HEK293 (cell line): ENCODE results near the gene TM2D3.

Experiments
- CTCF ChIA-PET: fragments of 350-600 bp; formaldehyde crosslinking; extraction: SDS; loops from one replicate; lab custom pipeline; 2021; ENCODE audit warnings: antibody characterized with exemption; lab: Yijun Ruan, JAX
- POLR2A ChIA-PET: fragments of 300-600 bp; formaldehyde crosslinking; extraction: SDS; loops from one replicate; lab custom pipeline; 2020; ENCODE audit warnings: antibody characterized with exemption, inconsistent platforms; lab: Yijun Ruan, JAX
- H3K27ac ChIP-seq: fragments of 200-500 bp; sonication (Bioruptor generic); 2 replicates; pipeline ENCODE4 v1.5.1; 2014; ENCODE audit warnings: low read depth, low read length, control low read depth, inconsistent platforms; ENCODE audit errors: extremely low read depth
- H3K36me3 ChIP-seq, 2 experiments: fragments of 200-500 bp in 1 of 2; sonication (Bioruptor generic) in 1 of 2; 1 replicate in 1 of 2; 2 replicates in 1 of 2; pipeline ENCODE4 v1.5.1; 2014 to 2017; ENCODE audit warnings: inconsistent platforms in 2 of 2, low read length in 2 of 2; ENCODE audit not compliant: control insufficient read depth in 2 of 2, insufficient read depth in 1 of 2
- H3K4me1 ChIP-seq: fragments of 200-500 bp; sonication (Bioruptor generic); 2 replicates; pipeline ENCODE4 v1.5.1; 2014; ENCODE audit warnings: mild to moderate bottlenecking, low read length, inconsistent platforms; ENCODE audit not compliant: control insufficient read depth, insufficient read depth
- H3K4me3 ChIP-seq: 2 replicates; pipeline ENCODE4 v1.5.1; 2011; ENCODE audit warnings: low read depth, mild to moderate bottlenecking, control low read depth, low read length, moderate library complexity
- H3K9me3 ChIP-seq: fragments of 200-500 bp; sonication (Bioruptor generic); 2 replicates; pipeline ENCODE4 v1.5.1; 2014; ENCODE audit warnings: low read depth, low read length, inconsistent platforms; ENCODE audit not compliant: control insufficient read depth, insufficient read depth
- EGR2 ChIP-seq: fragments of 450-650 bp; formaldehyde crosslinking; IDR thresholded peaks from 2 replicates; pipeline ENCODE4 v1.5.1; 2016; ENCODE audit warnings: low read depth, missing biosample characterization, missing genetic modification characterization
- GLIS1 ChIP-seq: fragments of 450-650 bp; formaldehyde crosslinking; IDR thresholded peaks from 2 replicates; pipeline ENCODE4 v1.5.1; 2016; ENCODE audit warnings: missing biosample characterization, missing genetic modification characterization
- HOXD13 ChIP-seq: sonication (generic); formaldehyde crosslinking; IDR thresholded peaks from 2 replicates; pipeline ENCODE4 v1.8.0; 2022; ENCODE audit warnings: missing genetic modification reagents, borderline replicate concordance
- KLF10 ChIP-seq: fragments of 450-650 bp; IDR thresholded peaks from 2 replicates; pipeline ENCODE4 v1.5.1; 2018; ENCODE audit warnings: missing biosample characterization, mild to moderate bottlenecking, missing genetic modification characterization
- KLF7 ChIP-seq: fragments of 450-650 bp; formaldehyde crosslinking; IDR thresholded peaks from 2 replicates; pipeline ENCODE4 v1.5.1; 2016; ENCODE audit warnings: missing biosample characterization, missing genetic modification characterization, borderline replicate concordance
- KLF9 ChIP-seq: fragments of 450-650 bp; formaldehyde crosslinking; IDR thresholded peaks from 2 replicates; pipeline ENCODE4 v1.5.1; 2016; ENCODE audit warnings: missing biosample characterization, missing genetic modification characterization, low read depth
- PRDM1 ChIP-seq: fragments of 450-650 bp; formaldehyde crosslinking; IDR thresholded peaks from 2 replicates; pipeline ENCODE4; 2016; ENCODE audit warnings: missing biosample characterization, missing genetic modification characterization
- RBAK ChIP-seq: fragments of 450-650 bp; formaldehyde crosslinking; IDR thresholded peaks from 2 replicates; pipeline ENCODE4 v1.5.1; 2016; ENCODE audit warnings: missing biosample characterization, missing genetic modification characterization
- SP2 ChIP-seq: fragments of 450-650 bp; formaldehyde crosslinking; IDR thresholded peaks from 2 replicates; pipeline ENCODE4 v1.5.1; 2016; ENCODE audit warnings: missing biosample characterization, missing genetic modification characterization
- SP7 ChIP-seq: fragments of 450-650 bp; formaldehyde crosslinking; IDR thresholded peaks from 2 replicates; pipeline ENCODE4 v1.5.1; 2016; ENCODE audit warnings: missing biosample characterization, missing genetic modification characterization
- WT1 ChIP-seq: fragments of 450-650 bp; formaldehyde crosslinking; IDR thresholded peaks from 2 replicates; pipeline ENCODE4 v1.5.1; 2016; ENCODE audit warnings: missing biosample characterization, missing genetic modification characterization
- ZBTB7A ChIP-seq: fragments of 450-650 bp; formaldehyde crosslinking; IDR thresholded peaks from 2 replicates; pipeline ENCODE4 v1.5.1; 2016; ENCODE audit warnings: low read depth, missing biosample characterization, missing genetic modification characterization
- ZFHX2 ChIP-seq: fragments of 450-650 bp; formaldehyde crosslinking; conservative IDR thresholded peaks from 2 replicates; pipeline ENCODE4 v1.5.1; 2016; ENCODE audit warnings: missing biosample characterization, missing genetic modification characterization
- ZNF239 ChIP-seq: fragments of 450-650 bp; formaldehyde crosslinking; IDR thresholded peaks from 2 replicates; pipeline ENCODE4 v1.5.1; 2016; ENCODE audit warnings: missing biosample characterization, missing genetic modification characterization
- ZNF335 ChIP-seq: fragments of 450-650 bp; formaldehyde crosslinking; conservative IDR thresholded peaks from 2 replicates; pipeline ENCODE4 v1.5.1; 2016; ENCODE audit warnings: missing biosample characterization, missing genetic modification characterization
- ZNF37A ChIP-seq: fragments of 450-650 bp; IDR thresholded peaks from 2 replicates; pipeline ENCODE4 v1.5.1; 2018; ENCODE audit warnings: missing biosample characterization, missing genetic modification characterization
- ZNF548 ChIP-seq: fragments of 450-650 bp; formaldehyde crosslinking; IDR thresholded peaks from 2 replicates; pipeline ENCODE4 v1.5.1; 2016; ENCODE audit warnings: missing biosample characterization, missing genetic modification characterization
- ZNF76 ChIP-seq: fragments of 450-650 bp; formaldehyde crosslinking; IDR thresholded peaks from 2 replicates; pipeline ENCODE4; 2016; ENCODE audit warnings: low read depth, missing biosample characterization, missing genetic modification characterization, borderline replicate concordance
- ZNF768 ChIP-seq: fragments of 450-650 bp; formaldehyde crosslinking; IDR thresholded peaks from 2 replicates; pipeline ENCODE4 v1.5.1; 2018; ENCODE audit warnings: missing biosample characterization, mild to moderate bottlenecking, missing genetic modification characterization
- TF ChIP-seq, protein P1 (sequence below): fragments of 450-650 bp; formaldehyde crosslinking; IDR thresholded peaks from 2 replicates; pipeline ENCODE4 v1.5.1; 2016; ENCODE audit warnings: missing biosample characterization, missing genetic modification characterization
- TF ChIP-seq, protein P2 (sequence below): fragments of 450-650 bp; formaldehyde crosslinking; IDR thresholded peaks from 2 replicates; pipeline ENCODE4 v1.5.1; 2016; ENCODE audit warnings: missing biosample characterization, missing genetic modification characterization
- TF ChIP-seq, protein P3 (sequence below): fragments of 450-650 bp; formaldehyde crosslinking; IDR thresholded peaks from 2 replicates; pipeline ENCODE4 v1.5.1; 2017; ENCODE audit warnings: missing biosample characterization, mild to moderate bottlenecking, missing genetic modification characterization, moderate library complexity
- TF ChIP-seq, protein P4 (sequence below): fragments of 450-650 bp; formaldehyde crosslinking; IDR thresholded peaks from 2 replicates; pipeline ENCODE4 v1.5.1; 2016; ENCODE audit warnings: missing biosample characterization, missing genetic modification characterization

TM2D3 gene

DNA sequence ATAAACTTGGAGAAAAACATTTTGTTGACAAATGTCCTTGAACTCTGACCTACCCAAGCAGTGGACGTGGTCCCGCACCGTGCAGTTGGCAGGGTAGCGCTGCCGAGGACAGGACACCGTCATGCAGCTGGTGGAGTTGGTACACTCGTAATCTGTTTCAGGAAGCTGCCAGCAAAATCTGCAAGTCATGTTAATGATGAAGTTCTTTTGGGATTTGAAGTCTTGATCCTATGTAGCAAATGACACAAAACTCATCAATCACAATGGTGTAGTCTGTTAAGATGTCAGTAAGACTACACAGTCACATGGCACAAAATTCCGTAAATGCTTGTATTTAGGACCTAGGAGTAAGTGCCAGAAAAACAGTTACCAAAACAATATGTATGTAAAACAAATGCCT is 5.5 kb downstream of the TM2D3 start (continued):
- TF ChIP-seq ZNF37A: no peak
- no peak for TF ChIP-seq ZNF548 (tag by site-specific recombination)

DNA sequence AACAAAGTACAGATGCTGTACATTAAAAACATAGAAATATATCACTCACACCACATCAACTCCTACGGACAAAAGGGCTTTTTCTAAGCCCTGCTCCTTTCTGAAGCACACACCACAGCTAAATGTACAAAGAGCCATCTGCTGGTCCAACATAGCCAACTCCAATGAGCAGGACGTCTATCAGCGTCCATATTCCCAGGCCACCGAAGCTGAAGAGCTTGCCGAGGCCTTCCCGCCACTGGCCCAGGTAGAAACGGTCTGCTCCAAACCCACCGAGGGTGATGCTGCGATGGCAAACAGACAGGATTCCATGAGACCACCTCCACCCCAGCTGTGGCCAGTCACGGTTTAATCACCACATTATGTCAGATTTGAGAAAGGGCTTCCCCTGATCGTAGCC is 9.8 kb downstream of the TM2D3 start:
- POLR2A ChIA-PET: interaction anchor here (1.5 kb wide), 1 partner anchor 348 kb away, joined by 4 read pairs; the partner anchor contains the start of gene SNRPA1
- CTCF ChIA-PET: interaction anchor here (0.7 to 5.4 kb wide), 39 partner anchors 8 to 1938 kb away, joined by 3 to 64 read pairs (median 8); partner anchors contain the start of genes SNRPA1 and TM2D3
- no peak overlapping the region for H3K4me3 ChIP-seq

DNA sequence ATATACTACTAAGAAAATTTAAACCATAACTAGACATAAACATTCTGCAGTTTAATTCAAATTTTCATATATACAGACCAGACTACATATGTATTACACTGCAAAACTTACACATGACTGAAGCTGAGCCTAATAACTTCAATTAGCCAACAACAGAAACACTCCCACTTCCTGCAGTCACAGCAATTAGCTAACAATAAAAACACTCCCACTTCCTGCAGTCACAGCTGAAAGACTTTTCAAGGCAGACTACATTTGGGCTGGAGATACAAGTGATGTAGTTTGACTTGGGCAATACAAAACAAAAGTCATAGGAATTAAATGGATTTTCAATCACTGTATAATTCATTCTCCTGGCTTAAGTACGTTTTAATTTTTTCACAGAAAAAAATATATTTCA is 10.3 kb downstream of the TM2D3 start:
- no peak overlapping the region for H3K27ac ChIP-seq

More for the DNA sequence above, 9.8 kb downstream of the TM2D3 start:
- TF ChIP-seq GLIS1 (tag by site-specific recombination): no peak
- TF ChIP-seq, protein P1, sequence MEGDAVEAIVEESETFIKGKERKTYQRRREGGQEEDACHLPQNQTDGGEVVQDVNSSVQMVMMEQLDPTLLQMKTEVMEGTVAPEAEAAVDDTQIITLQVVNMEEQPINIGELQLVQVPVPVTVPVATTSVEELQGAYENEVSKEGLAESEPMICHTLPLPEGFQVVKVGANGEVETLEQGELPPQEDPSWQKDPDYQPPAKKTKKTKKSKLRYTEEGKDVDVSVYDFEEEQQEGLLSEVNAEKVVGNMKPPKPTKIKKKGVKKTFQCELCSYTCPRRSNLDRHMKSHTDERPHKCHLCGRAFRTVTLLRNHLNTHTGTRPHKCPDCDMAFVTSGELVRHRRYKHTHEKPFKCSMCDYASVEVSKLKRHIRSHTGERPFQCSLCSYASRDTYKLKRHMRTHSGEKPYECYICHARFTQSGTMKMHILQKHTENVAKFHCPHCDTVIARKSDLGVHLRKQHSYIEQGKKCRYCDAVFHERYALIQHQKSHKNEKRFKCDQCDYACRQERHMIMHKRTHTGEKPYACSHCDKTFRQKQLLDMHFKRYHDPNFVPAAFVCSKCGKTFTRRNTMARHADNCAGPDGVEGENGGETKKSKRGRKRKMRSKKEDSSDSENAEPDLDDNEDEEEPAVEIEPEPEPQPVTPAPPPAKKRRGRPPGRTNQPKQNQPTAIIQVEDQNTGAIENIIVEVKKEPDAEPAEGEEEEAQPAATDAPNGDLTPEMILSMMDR: 0 out of 2 replicates have a peak, but pooled peaks have one; percentile 38
- TF ChIP-seq, all 188 proteins: peak for 1
- Histone ChIP-seq H3K9me3 (no peaks in the 10 kb centered on the region), H3K36me3 (peaks cover 74 to 78% of the 10 kb centered on the region in 2 experiments), H3K27ac (peak overlapping the region; percentile 47; the same call in 1 of the 2 replicates), H3K4me1 (peaks cover 4% of the 10 kb centered on the region; the same call in 1 of the 2 replicates)

More for the DNA sequence above, 10.3 kb downstream of the TM2D3 start:
- TF ChIP-seq EGR2 (tag by site-specific recombination): peak; percentile 19; the same call in 1 of the 2 replicates
- TF ChIP-seq KLF9 (tag by site-specific recombination): 0 out of 2 replicates have a peak, but pooled peaks have one; percentile 34
- TF ChIP-seq ZNF335 (tag by site-specific recombination): 0 out of 2 replicates have a peak, but pooled peaks have one; percentile 3
- TF ChIP-seq ZBTB7A (tag by site-specific recombination): no peak
- TF ChIP-seq HOXD13: no peak
- no peak for TF ChIP-seq PRDM1 (tag by site-specific recombination)
- no peak for TF ChIP-seq ZNF76 (tag by site-specific recombination)
- TF ChIP-seq SP7 (tag by site-specific recombination): peak; percentile 70
- TF ChIP-seq ZNF768 (tag by site-specific recombination): no peak
- TF ChIP-seq, protein P2, sequence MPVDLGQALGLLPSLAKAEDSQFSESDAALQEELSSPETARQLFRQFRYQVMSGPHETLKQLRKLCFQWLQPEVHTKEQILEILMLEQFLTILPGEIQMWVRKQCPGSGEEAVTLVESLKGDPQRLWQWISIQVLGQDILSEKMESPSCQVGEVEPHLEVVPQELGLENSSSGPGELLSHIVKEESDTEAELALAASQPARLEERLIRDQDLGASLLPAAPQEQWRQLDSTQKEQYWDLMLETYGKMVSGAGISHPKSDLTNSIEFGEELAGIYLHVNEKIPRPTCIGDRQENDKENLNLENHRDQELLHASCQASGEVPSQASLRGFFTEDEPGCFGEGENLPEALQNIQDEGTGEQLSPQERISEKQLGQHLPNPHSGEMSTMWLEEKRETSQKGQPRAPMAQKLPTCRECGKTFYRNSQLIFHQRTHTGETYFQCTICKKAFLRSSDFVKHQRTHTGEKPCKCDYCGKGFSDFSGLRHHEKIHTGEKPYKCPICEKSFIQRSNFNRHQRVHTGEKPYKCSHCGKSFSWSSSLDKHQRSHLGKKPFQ (tag by site-specific recombination): no peak
- TF ChIP-seq, protein P3, sequence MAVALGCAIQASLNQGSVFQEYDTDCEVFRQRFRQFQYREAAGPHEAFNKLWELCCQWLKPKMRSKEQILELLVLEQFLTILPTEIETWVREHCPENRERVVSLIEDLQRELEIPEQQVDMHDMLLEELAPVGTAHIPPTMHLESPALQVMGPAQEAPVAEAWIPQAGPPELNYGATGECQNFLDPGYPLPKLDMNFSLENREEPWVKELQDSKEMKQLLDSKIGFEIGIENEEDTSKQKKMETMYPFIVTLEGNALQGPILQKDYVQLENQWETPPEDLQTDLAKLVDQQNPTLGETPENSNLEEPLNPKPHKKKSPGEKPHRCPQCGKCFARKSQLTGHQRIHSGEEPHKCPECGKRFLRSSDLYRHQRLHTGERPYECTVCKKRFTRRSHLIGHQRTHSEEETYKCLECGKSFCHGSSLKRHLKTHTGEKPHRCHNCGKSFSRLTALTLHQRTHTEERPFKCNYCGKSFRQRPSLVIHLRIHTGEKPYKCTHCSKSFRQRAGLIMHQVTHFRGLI (tag by site-specific recombination): peak; percentile 9; the same call in 1 of the 2 replicates
- no peak for TF ChIP-seq KLF7
- no peak for TF ChIP-seq ZNF239
- TF ChIP-seq WT1 (tag by site-specific recombination): peak; percentile 99
- TF ChIP-seq, protein P4, sequence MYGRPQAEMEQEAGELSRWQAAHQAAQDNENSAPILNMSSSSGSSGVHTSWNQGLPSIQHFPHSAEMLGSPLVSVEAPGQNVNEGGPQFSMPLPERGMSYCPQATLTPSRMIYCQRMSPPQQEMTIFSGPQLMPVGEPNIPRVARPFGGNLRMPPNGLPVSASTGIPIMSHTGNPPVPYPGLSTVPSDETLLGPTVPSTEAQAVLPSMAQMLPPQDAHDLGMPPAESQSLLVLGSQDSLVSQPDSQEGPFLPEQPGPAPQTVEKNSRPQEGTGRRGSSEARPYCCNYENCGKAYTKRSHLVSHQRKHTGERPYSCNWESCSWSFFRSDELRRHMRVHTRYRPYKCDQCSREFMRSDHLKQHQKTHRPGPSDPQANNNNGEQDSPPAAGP (tag by site-specific recombination): peak; percentile 66; the same call in 1 of the 2 replicates
- TF ChIP-seq KLF10 (tag by site-specific recombination): 0 out of 2 replicates have a peak, but pooled peaks have one; percentile 41
- no peak for TF ChIP-seq RBAK (tag by site-specific recombination)
- TF ChIP-seq ZFHX2 (tag by site-specific recombination): peak; percentile 66
- peak; percentile 50 for TF ChIP-seq SP2
- CTCF ChIA-PET: interaction anchor here (0.6 to 5.4 kb wide), 78 partner anchors 8 to 1938 kb away, joined by 3 to 64 read pairs (median 6); partner anchors contain the start of genes SNRPA1 and TM2D3
- peaks cover 69 to 73% of the 10 kb centered on the region in 2 experiments for H3K36me3 ChIP-seq
- H3K9me3 ChIP-seq: no peaks in the 10 kb centered on the region
- POLR2A ChIA-PET: interaction anchor here (1.1 to 1.5 kb wide), 2 partner anchors 10 to 347 kb away, joined by 3 to 4 read pairs; partner anchors contain the start of genes SNRPA1 and TM2D3
- H3K4me3 ChIP-seq: no peak overlapping the region
- peaks cover 4% of the 10 kb centered on the region; the same call in 1 of the 2 replicates for H3K4me1 ChIP-seq
